Skeletal muscle satellite cell (primary cell): ENCODE results near the gene POGLUT3.

Source experiments
- H3K27me3 ChIP-seq: 2 replicates; pipeline ENCODE4 v1.7.0; 2013; ENCODE audit warnings: low read length; ENCODE audit not compliant: control insufficient read depth, insufficient read depth
- H3K36me3 ChIP-seq: 2 replicates; pipeline ENCODE4 v1.7.0; 2013; ENCODE audit warnings: mild to moderate bottlenecking, control low read depth, low read length; ENCODE audit not compliant: insufficient read depth
- H3K4me1 ChIP-seq: 2 replicates; pipeline ENCODE4 v1.7.0; 2013; ENCODE audit warnings: low read length; ENCODE audit not compliant: control insufficient read depth, insufficient read depth
- H3K4me2 ChIP-seq: 2 replicates; pipeline ENCODE4 v1.7.0; 2013; ENCODE audit warnings: mild to moderate bottlenecking, low read length
- H3K4me3 ChIP-seq: 2 replicates; pipeline ENCODE4 v1.7.0; 2013; ENCODE audit warnings: low read length
- H3K9ac ChIP-seq: 2 replicates; pipeline ENCODE4 v1.7.0; 2013; ENCODE audit warnings: mild to moderate bottlenecking, low read depth, low read length, moderate library complexity
- H3K9me3 ChIP-seq: replicated peaks from 2 replicates; pipeline ENCODE4 v1.7.0; 2013; ENCODE audit warnings: mild to moderate bottlenecking, control low read depth, low read length

POGLUT3 gene

DNA sequence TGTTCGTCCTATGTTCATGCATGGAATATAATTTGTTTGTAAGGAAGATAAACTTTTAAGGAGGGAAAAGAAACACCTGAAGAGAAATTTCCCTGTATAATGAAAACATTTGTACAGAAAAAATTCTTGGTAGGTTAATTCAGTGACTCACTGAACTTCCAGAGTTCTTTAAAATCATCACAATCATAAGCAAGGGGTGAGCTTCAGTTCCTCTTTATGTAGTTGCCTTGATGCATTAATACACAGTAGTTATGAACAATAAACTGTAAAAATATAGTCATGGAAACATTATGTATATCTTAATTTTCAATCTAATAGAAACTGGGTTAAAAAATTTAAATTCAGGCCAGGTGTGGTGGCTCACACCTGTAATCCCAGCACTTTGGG, 29.7 kb downstream of the POGLUT3 start:
- H3K4me3 ChIP-seq: no peak overlapping the region
- H3K4me2 ChIP-seq: no peak overlapping the region
- no peak overlapping the region for H3K9ac ChIP-seq
- H3K27me3 ChIP-seq: no peaks in the 10 kb centered on the region
- no peaks in the 10 kb centered on the region for H3K9me3 ChIP-seq
- H3K4me1 ChIP-seq: peaks cover 4% of the 10 kb centered on the region
- H3K36me3 ChIP-seq: no peaks in the 10 kb centered on the region

GRCh38 chr11:108467091-108467823, 30.9 kb downstream of the POGLUT3 start, which contains the start of gene C11orf65:
C11orf65 (minus strand) TSS chr11:108467529; CDS start chr11:108461559, 5,970 bp downstream.
- no peaks in the 10 kb centered on the region for H3K27me3 ChIP-seq
- peak within 1 kb of the TSS; percentile 77 for H3K4me2 ChIP-seq
- peak within 1 kb of the TSS; percentile 94 for H3K9ac ChIP-seq
- peaks cover 4% of the 10 kb centered on the region for H3K4me1 ChIP-seq
- peak within 1 kb of the TSS; percentile 85 for H3K4me3 ChIP-seq
- no peaks in the 10 kb centered on the region for H3K36me3 ChIP-seq
- H3K9me3 ChIP-seq: no peaks in the 10 kb centered on the region

- Histone ChIP-seq H3K9me3 (no peaks in the 10 kb centered on the region), H3K9ac (peak overlapping the region; percentile 94), H3K27me3 (no peaks in the 10 kb centered on the region), H3K36me3 (no peaks in the 10 kb centered on the region), H3K4me2 (peak overlapping the region; percentile 77), H3K4me3 (peak overlapping the region; percentile 85), H3K4me1 (peaks cover 4% of the 10 kb centered on the region)
Observed at GRCh38 chr11:108466405-108466804, 31.8 kb downstream of the POGLUT3 start.

- no peaks in the 10 kb centered on the region for H3K36me3 ChIP-seq
- H3K4me3 ChIP-seq: no peak overlapping the region
- no peaks in the 10 kb centered on the region for H3K27me3 ChIP-seq
- H3K4me2 ChIP-seq: no peak overlapping the region
- no peaks in the 10 kb centered on the region for H3K4me1 ChIP-seq
- peaks cover 2% of the 10 kb centered on the region for H3K9me3 ChIP-seq
- no peak overlapping the region for H3K9ac ChIP-seq
Observed at GRCh38 chr11:108453207-108453835, 44.9 kb downstream of the POGLUT3 start.
